ENCODE results near the gene APOBEC3B.

GRCh38 chr22:38974170-38974825 lies 7.8 kb upstream of the APOBEC3B start:
- TF ChIP-seq CTCF (IDR thresholded peaks at IDR 0.05) (no peak), POLR2A (IDR thresholded peaks at IDR 0.05) (no peak)

All from esophagus squamous epithelium (tissue), 4 donors.